HG03045 (cell line): ENCODE measurements around the gene CD244.

Source experiments
- ATAC-seq: cut with Tn5 transposase; IDR thresholded peaks from one replicate; pipeline ENCODE4 v1.9.1; 2021; ENCODE audit warnings: mild to moderate bottlenecking, moderate library complexity; ENCODE audit not compliant: unreplicated experiment

Gene CD244

GRCh38 chr1:160850993-160851392, 11.7 kb downstream of the CD244 start:
- no peak for ATAC-seq

- no peak for ATAC-seq
Measured at GRCh38 chr1:160850541-160850940, 12.1 kb downstream of the CD244 start.

- ATAC-seq: no peak
Measured at GRCh38 chr1:160846281-160846680, 16.4 kb downstream of the CD244 start.

GRCh38 chr1:160844447-160845232, 18.0 kb downstream of the CD244 start:
- ATAC-seq: no peak

GRCh38 chr1:160841079-160841478, 21.6 kb downstream of the CD244 start:
- ATAC-seq: no peak

GRCh38 chr1:160839746-160840145, 22.9 kb downstream of the CD244 start:
- no peak for ATAC-seq

GRCh38 chr1:160838888-160839287, 23.8 kb downstream of the CD244 start:
- ATAC-seq: no peak

GRCh38 chr1:160837558-160838205, 25.0 kb downstream of the CD244 start:
- peak; percentile 79 for ATAC-seq

- no peak for ATAC-seq
Measured at GRCh38 chr1:160836981-160837557, 25.6 kb downstream of the CD244 start.

- ATAC-seq: no peak
Measured at GRCh38 chr1:160836561-160836960, 26.1 kb downstream of the CD244 start.

- no peak for ATAC-seq
Measured at GRCh38 chr1:160835751-160836150, 26.9 kb downstream of the CD244 start.

- ATAC-seq: no peak
Measured at GRCh38 chr1:160834945-160835565, 27.6 kb downstream of the CD244 start.

GRCh38 chr1:160830321-160831153, 32.1 kb downstream of the CD244 start:
- ATAC-seq: no peak

GRCh38 chr1:160829766-160830165, 32.9 kb downstream of the CD244 start:
- ATAC-seq: no peak

GRCh38 chr1:160827418-160827817, 35.3 kb downstream of the CD244 start:
- ATAC-seq: no peak

GRCh38 chr1:160826546-160826945, 36.1 kb downstream of the CD244 start:
- no peak for ATAC-seq

GRCh38 chr1:160823296-160823695, 39.4 kb downstream of the CD244 start:
- no peak for ATAC-seq

GRCh38 chr1:160821627-160822026, 41.1 kb downstream of the CD244 start:
- ATAC-seq: no peak

GRCh38 chr1:160819186-160819585, 43.5 kb downstream of the CD244 start:
- ATAC-seq: no peak

- no peak for ATAC-seq
Measured at GRCh38 chr1:160818207-160818937, 44.3 kb downstream of the CD244 start.
